ENCODE results near the gene EVL. TPM values are rescaled to one million over a fixed set of nuclear protein-coding genes. Genes with fewer than 3 reads are reported as not detected.

The EVL gene
- total and polyA plus RNA-seq, 12 donors = 26.0 to 79.4 (median 47.6) TPM

DNA sequence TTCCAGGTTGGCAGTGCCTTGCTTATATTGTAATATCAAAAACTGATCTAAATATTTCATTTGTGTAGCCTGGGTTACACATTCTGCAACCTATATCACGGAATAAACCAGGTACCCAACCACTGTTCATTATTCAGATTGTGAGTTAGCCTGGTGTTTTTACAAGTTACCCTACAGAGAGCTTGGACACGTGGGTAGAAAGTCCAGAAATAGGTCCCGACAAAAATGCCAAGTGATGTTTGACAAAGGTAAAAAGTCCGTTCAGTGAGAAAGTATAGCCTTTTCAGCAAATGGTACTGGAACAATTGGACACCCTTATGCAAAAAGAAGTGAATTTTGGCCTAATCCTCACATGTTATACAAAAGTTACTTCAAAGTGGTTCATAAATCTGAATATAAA lies 17.6 kb upstream of the EVL start:
- WGBS, 2 donors = 91 to 94% methylated on average over 4 of the region's 4 CpGs

DNA sequence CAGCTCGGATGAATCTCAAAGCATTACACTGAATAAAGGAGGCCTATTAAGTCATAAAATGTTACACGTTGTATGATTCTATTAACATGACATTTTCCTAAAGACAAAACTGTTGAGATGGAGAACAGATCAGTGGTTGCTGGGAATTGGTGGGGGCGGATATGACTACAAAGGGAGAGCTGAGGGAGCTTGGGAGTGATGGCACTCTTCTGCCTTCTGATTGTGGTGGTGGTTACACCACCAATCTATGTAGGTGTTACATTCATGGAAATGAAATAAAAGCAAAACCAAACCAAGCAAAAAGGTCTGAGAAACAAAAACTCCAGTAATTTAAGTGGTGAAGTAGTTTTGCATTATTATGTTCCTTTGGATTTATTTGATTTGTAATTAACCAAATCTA lies 16.4 kb upstream of the EVL start:
- Histone ChIP-seq H3K27me3 (no peaks in the 10 kb centered on the region), H3K4me1 (peaks cover 0 to 9% (median 0%) of the 10 kb centered on the region in 9 donors), H3K27ac (peak overlapping the region in 1 of 10 donors; percentile 19), H3K36me3 (no peaks in the 10 kb centered on the region), H3K4me3 (no peak overlapping the region), H3K9me3 (no peaks in the 10 kb centered on the region)
- 89 to 94% methylated on average over 3 of the region's 3 CpGs for WGBS, 2 donors
- DNase-seq = no peak
- ATAC-seq = no peak
- TF ChIP-seq, protein P1, sequence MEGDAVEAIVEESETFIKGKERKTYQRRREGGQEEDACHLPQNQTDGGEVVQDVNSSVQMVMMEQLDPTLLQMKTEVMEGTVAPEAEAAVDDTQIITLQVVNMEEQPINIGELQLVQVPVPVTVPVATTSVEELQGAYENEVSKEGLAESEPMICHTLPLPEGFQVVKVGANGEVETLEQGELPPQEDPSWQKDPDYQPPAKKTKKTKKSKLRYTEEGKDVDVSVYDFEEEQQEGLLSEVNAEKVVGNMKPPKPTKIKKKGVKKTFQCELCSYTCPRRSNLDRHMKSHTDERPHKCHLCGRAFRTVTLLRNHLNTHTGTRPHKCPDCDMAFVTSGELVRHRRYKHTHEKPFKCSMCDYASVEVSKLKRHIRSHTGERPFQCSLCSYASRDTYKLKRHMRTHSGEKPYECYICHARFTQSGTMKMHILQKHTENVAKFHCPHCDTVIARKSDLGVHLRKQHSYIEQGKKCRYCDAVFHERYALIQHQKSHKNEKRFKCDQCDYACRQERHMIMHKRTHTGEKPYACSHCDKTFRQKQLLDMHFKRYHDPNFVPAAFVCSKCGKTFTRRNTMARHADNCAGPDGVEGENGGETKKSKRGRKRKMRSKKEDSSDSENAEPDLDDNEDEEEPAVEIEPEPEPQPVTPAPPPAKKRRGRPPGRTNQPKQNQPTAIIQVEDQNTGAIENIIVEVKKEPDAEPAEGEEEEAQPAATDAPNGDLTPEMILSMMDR (IDR thresholded peaks at IDR 0.05) = no peak
- intact Hi-C loops (cut with DNase I) = no loop called here

More for the DNA sequence above, 17.6 kb upstream of the EVL start:
- intact Hi-C loops (cut with DNase I) = no loop called here
- Histone ChIP-seq H3K4me1 (peaks cover 0 to 9% (median 0%) of the 10 kb centered on the region in 9 donors), H3K36me3 (no peaks in the 10 kb centered on the region), H3K4me3 (no peak overlapping the region), H3K27me3 (no peaks in the 10 kb centered on the region), H3K27ac (no peak overlapping the region), H3K9me3 (no peaks in the 10 kb centered on the region)
- TF ChIP-seq, protein P1 (IDR thresholded peaks at IDR 0.05) = no peak
- no peak for DNase-seq
- ATAC-seq = no peak

DNA sequence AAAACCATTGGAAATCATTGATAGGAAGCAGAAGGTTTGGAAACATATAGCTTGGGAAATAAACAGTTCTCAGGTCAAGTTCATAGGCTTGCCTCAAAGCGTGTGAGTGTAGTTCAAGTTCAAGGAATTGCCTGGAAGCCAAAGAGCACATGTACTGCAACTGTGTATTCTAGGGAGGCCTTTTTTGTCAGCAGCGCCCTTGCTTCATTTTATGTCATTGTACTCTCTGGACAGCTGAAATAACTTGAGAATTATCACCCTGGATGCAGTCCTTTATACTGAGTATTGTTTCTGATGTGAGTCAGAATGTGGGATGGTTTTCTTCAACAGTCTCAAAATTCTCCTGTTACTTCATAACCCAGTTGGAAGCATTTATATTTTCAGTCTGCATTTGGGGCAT lies 16.0 kb upstream of the EVL start:
- Histone ChIP-seq H3K4me3 (no peak overlapping the region), H3K27ac (peak overlapping the region in 1 of 10 donors; percentile 19), H3K4me1 (peaks cover 0 to 9% (median 0%) of the 10 kb centered on the region in 9 donors), H3K27me3 (no peaks in the 10 kb centered on the region), H3K9me3 (no peaks in the 10 kb centered on the region), H3K36me3 (no peaks in the 10 kb centered on the region)
- peak in 5 of 8 donors; percentile 34 to 73 (median 55) for ATAC-seq
- intact Hi-C loops (cut with DNase I) = no loop called here
- TF ChIP-seq, protein P1 (IDR thresholded peaks at IDR 0.05) = no peak
- 63 to 79% methylated on average over 2 of the region's 2 CpGs for WGBS, 2 donors
- DNase-seq = no peak

DNA sequence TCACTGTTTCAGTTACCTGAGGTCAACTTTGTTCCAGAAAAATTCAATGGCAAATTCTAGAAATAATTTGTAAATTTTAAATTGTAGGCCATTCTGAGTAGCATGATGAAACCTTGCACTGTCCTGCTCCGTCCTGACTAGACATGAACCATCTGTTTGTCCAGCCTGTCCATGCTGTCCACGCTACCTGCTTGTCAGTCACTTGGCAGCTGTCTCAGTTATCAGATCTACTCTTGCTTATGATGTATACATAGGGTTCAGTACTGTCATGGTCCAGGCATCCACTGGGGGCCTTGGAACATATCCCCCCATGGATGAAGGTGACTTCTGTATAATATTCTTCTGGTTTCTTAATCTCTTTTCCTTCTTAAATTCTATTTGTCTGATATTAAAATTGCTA lies 14.1 kb upstream of the EVL start:
- no peak for DNase-seq
- H3K27me3 ChIP-seq = no peaks in the 10 kb centered on the region
- peaks cover 0 to 9% (median 0%) of the 10 kb centered on the region in 9 donors for H3K4me1 ChIP-seq
- WGBS, 2 donors = 94% methylated on average over 2 of the region's 2 CpGs
- no peaks in the 10 kb centered on the region for H3K36me3 ChIP-seq
- TF ChIP-seq, protein P1 (IDR thresholded peaks at IDR 0.05) = no peak
- no peaks in the 10 kb centered on the region for H3K9me3 ChIP-seq
- ATAC-seq = no peak
- no peak overlapping the region for H3K27ac ChIP-seq
- no peak overlapping the region for H3K4me3 ChIP-seq
- intact Hi-C loops (cut with DNase I) = loop anchor here in 1 of 10 donors (10.0 kb wide), 1 partner anchor 54 kb away; no protein-coding TSS in a partner anchor

Data from heart right ventricle (tissue), 16 donors.